ENCODE data around the gene RPL38. TPM values are rescaled to one million over a fixed set of nuclear protein-coding genes. Genes with fewer than 3 reads are reported as not detected.

RPL38 gene
- total and polyA plus RNA-seq, 2 of the 4 experiments (the other 2 are of a cell fraction) = 111 to 527 TPM

DNA sequence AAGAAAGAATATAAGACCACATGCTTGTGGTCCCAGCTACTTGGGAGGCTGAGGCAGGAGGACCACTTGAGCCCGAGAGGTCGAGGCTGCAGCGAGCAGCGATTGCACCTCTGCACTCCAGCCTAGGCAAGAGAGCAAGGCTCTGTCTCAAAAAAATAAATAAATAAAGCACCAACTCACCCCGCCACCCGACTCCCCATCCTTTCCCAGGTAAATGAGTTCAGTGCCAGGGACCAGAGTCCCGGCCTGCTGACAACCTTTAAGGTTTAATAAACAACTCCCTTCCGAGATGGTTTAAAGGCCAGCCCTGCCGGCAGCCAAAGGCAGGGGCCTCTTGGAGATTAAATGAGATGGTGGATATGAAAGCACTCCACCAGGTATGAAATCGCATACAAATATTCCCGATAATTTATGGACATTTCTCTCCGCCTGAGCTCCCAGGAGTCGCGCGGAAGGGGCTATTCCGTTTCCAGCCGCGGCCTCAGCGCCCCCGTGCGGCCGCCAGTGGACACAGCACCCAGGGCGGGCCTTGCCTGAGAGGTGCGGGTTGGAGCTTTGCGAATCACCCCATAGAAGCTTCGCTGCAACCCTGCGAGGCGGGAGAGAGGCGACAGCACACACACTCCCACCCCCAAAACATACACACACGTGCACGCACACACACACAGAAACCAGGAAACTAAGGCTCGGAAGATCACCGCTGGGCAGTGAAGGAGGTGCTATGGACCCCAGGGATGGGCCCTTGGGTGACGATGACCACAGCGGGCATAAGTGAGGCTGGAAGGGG, 4.0 kb upstream of the RPL38 start (continued):
- no peak for TF ChIP-seq MAFK (IDR thresholded peaks at IDR 0.05; ENCODE audit: low read depth, low read length)
- TF ChIP-seq RCOR1 (IDR thresholded peaks at IDR 0.05; ENCODE audit: insufficient replicate concordance, low read length) = no peak

DNA sequence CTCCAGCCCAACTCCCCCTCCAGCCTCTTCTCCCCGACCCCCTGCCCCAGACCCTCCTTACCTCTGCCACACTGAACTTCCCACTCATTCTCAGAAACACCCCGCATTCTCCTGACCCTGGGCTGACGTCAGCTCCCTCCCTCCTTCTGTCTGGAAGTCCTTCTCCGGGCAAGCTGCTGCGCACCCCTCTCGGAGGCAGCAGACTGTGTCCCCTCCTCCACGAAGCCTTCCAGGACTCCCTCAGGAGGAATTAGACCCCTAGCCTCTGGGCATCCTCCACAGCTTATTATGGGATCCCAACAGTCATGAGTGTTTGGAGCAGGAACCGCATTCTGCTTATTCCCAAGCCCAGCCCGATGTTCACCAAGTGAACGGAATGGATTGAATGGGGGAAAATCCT, 3.4 kb upstream of the RPL38 start:
- H2BK15ac ChIP-seq (ENCODE audit: low read depth, low read length) = no peak overlapping the region
- WGBS, 2 experiments (ENCODE audit: extremely low coverage in 2 of 2, insufficient read length in 1 of 2) = 55% methylated on average over 2 of the region's 10 CpGs; no CpG with 5 or more reads in 1 of the 2 experiments
- no peak overlapping the region for H3K4me3 ChIP-seq (ENCODE audit: insufficient read depth, low read depth, low read length)
- peaks cover 16% of the 10 kb centered on the region for H4K20me1 ChIP-seq (ENCODE audit: insufficient read depth, low read length)
- intact Hi-C loops (cut with micrococcal nuclease) = no loop called here
- H2BK5ac ChIP-seq (ENCODE audit: low read depth, low read length, poor library complexity, severe bottlenecking) = no peak overlapping the region
- no peak overlapping the region for H2BK120ac ChIP-seq (ENCODE audit: low read depth, low read length)
- POLR2A ChIA-PET (ENCODE audit: unreplicated experiment) = interaction anchor here (1.1 kb wide), 1 partner anchor 13 kb away, joined by 4 read pairs; the partner anchor contains the start of gene TTYH2
- H3K4ac ChIP-seq (ENCODE audit: low read depth, low read length) = no peak overlapping the region
- H3K56ac ChIP-seq (ENCODE audit: extremely low read depth, insufficient read depth, low read length) = no peak overlapping the region
- no peak overlapping the region for H2BK20ac ChIP-seq (ENCODE audit: low read depth, low read length)
- no peak overlapping the region for H3K9ac ChIP-seq (ENCODE audit: low read depth, low read length)
- H2AK9ac ChIP-seq (replicated peaks; ENCODE audit: low read depth, low read length, poor library complexity) = no peak overlapping the region
- H3K23ac ChIP-seq (ENCODE audit: low read depth, low read length) = no peak overlapping the region
- ATAC-seq (ENCODE audit: low read depth) (no peak), DNase-seq (no peak)
- no peak overlapping the region for H4K8ac ChIP-seq (ENCODE audit: low read depth in 2 of 2, low read length in 2 of 2)
- no peak overlapping the region for H3K14ac ChIP-seq (replicated peaks; ENCODE audit: low read depth, low read length)
- H2AFZ ChIP-seq (replicated peaks; ENCODE audit: low read length, poor library complexity) = no peak overlapping the region
- H2AK5ac ChIP-seq (ENCODE audit: low read depth, low read length) = no peak overlapping the region
- in situ Hi-C loops (cut with MboI; ENCODE audit: low sequenced_read_pairs) = loop anchor here (25.0 kb wide), 1 partner anchor 662 kb away; the partner anchor contains the start of genes FDXR and GRIN2C
- dilution Hi-C loops (cut with HindIII; ENCODE audit: low sequenced_read_pairs, unreplicated experiment) = no loop called here
- no peak overlapping the region for H4K91ac ChIP-seq (ENCODE audit: insufficient read depth, low read depth, low read length)
- peaks cover 3% of the 10 kb centered on the region for H3K4me1 ChIP-seq (ENCODE audit: control insufficient read depth, insufficient read depth, low read length)
- no peak overlapping the region for H3K18ac ChIP-seq (ENCODE audit: low read depth, low read length)
- H3K36me3 ChIP-seq (ENCODE audit: control insufficient read depth, insufficient read depth, low read length) = peaks cover under 1% of the 10 kb centered on the region; the same call in 1 of the 2 replicates
- CTCF ChIA-PET = interaction anchor here (0.6 to 1.1 kb wide), 9 partner anchors 8 to 774 kb away, joined by 3 to 9 read pairs (median 5); partner anchors contain the start of gene TTYH2
- H3K27me3 ChIP-seq (ENCODE audit: control insufficient read depth, insufficient read depth, low read length) = peaks cover 27% of the 10 kb centered on the region
- no peak overlapping the region for H3K4me2 ChIP-seq (ENCODE audit: low read depth, low read length)
- H3K9me1 ChIP-seq (ENCODE audit: insufficient read depth, low read length) = no peaks in the 10 kb centered on the region
- peaks cover 3 to 11% of the 10 kb centered on the region in 2 experiments for H3K79me1 ChIP-seq (ENCODE audit: low read depth in 1 of 2, low read length in 2 of 2)
- no TSS peak for BruUV-seq (replicated peaks)
- H4K5ac ChIP-seq (ENCODE audit: low read depth, low read length) = no peak overlapping the region
- H3K9me3 ChIP-seq (ENCODE audit: control insufficient read depth, insufficient read depth, low read length) = no peaks in the 10 kb centered on the region
- H3K27ac ChIP-seq (ENCODE audit: insufficient read depth, low read length) = no peak overlapping the region
- TF ChIP-seq RAD21 (IDR thresholded peaks at IDR 0.05; ENCODE audit: low read length) = no peak
- TF ChIP-seq MXI1 (IDR thresholded peaks at IDR 0.05; ENCODE audit: borderline replicate concordance, low read depth, low read length) = no peak
- TF ChIP-seq MAZ (IDR thresholded peaks at IDR 0.05; ENCODE audit: borderline replicate concordance, low read depth, low read length) = no peak
- no peak for TF ChIP-seq BHLHE40 (IDR thresholded peaks at IDR 0.05; ENCODE audit: low read depth, low read length)
- TF ChIP-seq, protein P1, sequence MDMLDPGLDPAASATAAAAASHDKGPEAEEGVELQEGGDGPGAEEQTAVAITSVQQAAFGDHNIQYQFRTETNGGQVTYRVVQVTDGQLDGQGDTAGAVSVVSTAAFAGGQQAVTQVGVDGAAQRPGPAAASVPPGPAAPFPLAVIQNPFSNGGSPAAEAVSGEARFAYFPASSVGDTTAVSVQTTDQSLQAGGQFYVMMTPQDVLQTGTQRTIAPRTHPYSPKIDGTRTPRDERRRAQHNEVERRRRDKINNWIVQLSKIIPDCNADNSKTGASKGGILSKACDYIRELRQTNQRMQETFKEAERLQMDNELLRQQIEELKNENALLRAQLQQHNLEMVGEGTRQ (IDR thresholded peaks at IDR 0.05; ENCODE audit: low read depth, low read length) = no peak
- no peak for TF ChIP-seq MAFK (IDR thresholded peaks at IDR 0.05; ENCODE audit: low read depth, low read length)
- TF ChIP-seq RCOR1 (IDR thresholded peaks at IDR 0.05; ENCODE audit: insufficient replicate concordance, low read length) = no peak
- no peak for TF ChIP-seq SMC3 (IDR thresholded peaks at IDR 0.05; ENCODE audit: low read depth, low read length)
- no peak for TF ChIP-seq CEBPB (IDR thresholded peaks at IDR 0.05; ENCODE audit: low read depth, low read length)
- no peak for TF ChIP-seq NFE2L2 (IDR thresholded peaks at IDR 0.05; ENCODE audit: low read depth, low read length)
- TF ChIP-seq POLR2A (IDR thresholded peaks at IDR 0.05; ENCODE audit: low read depth, low read length) = no peak
- TF ChIP-seq, protein P2, sequence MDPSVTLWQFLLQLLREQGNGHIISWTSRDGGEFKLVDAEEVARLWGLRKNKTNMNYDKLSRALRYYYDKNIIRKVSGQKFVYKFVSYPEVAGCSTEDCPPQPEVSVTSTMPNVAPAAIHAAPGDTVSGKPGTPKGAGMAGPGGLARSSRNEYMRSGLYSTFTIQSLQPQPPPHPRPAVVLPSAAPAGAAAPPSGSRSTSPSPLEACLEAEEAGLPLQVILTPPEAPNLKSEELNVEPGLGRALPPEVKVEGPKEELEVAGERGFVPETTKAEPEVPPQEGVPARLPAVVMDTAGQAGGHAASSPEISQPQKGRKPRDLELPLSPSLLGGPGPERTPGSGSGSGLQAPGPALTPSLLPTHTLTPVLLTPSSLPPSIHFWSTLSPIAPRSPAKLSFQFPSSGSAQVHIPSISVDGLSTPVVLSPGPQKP (IDR thresholded peaks at IDR 0.05; ENCODE audit: borderline replicate concordance, low read depth, low read length) = no peak
